Glutamatergic neuron (in vitro differentiated cells): ENCODE data around the gene CFAP52. TPM values are rescaled to one million over a fixed set of nuclear protein-coding genes. Genes with fewer than 3 reads are reported as not detected.

ENCODE experiments used
- DNase-seq: peaks from one replicate; pipeline ENCODE4 v3.0.0; 2022
- H3K27ac Mint-ChIP-seq: one replicate; pipeline ENCODE4 v1.8.0; 2020; ENCODE audit warnings: mild to moderate bottlenecking, mixed read lengths, inconsistent platforms; ENCODE audit not compliant: unreplicated experiment
- H3K27me3 Mint-ChIP-seq: one replicate; pipeline ENCODE4 v1.8.0; 2020; ENCODE audit warnings: mild to moderate bottlenecking, moderate library complexity, mixed read lengths, inconsistent platforms; ENCODE audit not compliant: unreplicated experiment
- H3K36me3 Mint-ChIP-seq: one replicate; pipeline ENCODE4 v1.8.0; 2020; ENCODE audit warnings: mild to moderate bottlenecking, mixed read lengths, inconsistent platforms; ENCODE audit not compliant: unreplicated experiment
- H3K4me1 Mint-ChIP-seq: one replicate; pipeline ENCODE4 v1.8.0; 2020; ENCODE audit warnings: mild to moderate bottlenecking, low read depth, mixed read lengths, inconsistent platforms; ENCODE audit not compliant: unreplicated experiment
- H3K4me3 Mint-ChIP-seq: one replicate; pipeline ENCODE4 v1.8.0; 2020; ENCODE audit warnings: mild to moderate bottlenecking, mixed read lengths, inconsistent platforms; ENCODE audit not compliant: unreplicated experiment
- H3K9me3 Mint-ChIP-seq: one replicate; pipeline ENCODE4 v1.8.0; 2020; ENCODE audit warnings: mild to moderate bottlenecking, moderate library complexity, mixed read lengths, inconsistent platforms; ENCODE audit not compliant: unreplicated experiment
- total RNA-seq: library from RNA; stranded (reverse); fragmentation: NEBNext Ultra II Directional; extraction: Animal tissue kit (Norgen Biotek cat#: 25700); gene quantifications from one replicate; pipeline ENCODE4 v1.2.1, GENCODE V29; 2021; ENCODE audit not compliant: unreplicated experiment
- TF ChIP-seq, protein P1 (sequence below): fragments of 200-600 bp; sonication (generic); IDR thresholded peaks from one replicate; pipeline ENCODE4 v1.5.0; 2021; ENCODE audit not compliant: partially characterized antibody, unreplicated experiment

CFAP52 gene
- total RNA-seq, 1 donor from 2014 or later: not detected

DNA sequence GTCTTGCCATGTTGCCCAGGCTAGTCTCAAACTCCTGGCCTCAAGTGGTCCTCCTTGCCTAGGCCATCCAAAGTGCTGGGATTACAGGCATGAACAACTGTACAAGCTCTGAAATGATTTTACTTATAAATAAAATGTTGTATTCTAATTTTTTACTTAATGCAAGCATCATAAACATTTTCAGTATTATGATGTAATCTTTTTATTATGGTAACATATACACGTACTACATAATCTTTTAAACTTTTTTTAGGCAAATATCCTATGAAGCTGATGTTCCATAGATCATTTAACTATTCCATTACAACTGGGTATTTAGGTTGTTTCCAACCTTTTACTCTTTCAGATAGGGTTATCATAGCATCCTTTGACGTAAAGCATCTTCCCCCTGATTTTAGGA, 35.1 kb downstream of the CFAP52 start:
- Mint-ChIP-seq H3K9me3 (no peaks in the 10 kb centered on the region), H3K4me3 (no peak overlapping the region)
- no peak for DNase-seq

DNA sequence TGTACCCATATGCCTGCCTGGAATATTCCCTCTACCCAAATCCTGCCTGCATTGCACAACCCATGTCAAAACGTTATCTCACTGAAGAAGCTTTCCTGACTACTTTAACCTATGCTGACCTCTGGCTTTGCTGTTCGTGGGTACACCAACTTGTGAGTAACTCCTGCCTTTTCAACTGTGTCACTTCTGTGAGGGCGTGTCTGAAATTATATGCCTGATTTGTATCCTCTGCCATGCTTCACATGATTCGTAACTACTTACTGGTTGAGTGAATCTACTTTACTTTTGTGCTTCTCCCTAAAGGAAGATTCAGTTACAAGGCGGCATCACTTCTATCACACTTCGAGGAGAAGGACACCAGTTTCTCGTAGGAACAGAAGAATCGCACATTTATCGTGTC, 35.6 kb downstream of the CFAP52 start:
- Mint-ChIP-seq H3K4me1 (no peaks in the 10 kb centered on the region), H3K36me3 (no peaks in the 10 kb centered on the region), H3K27me3 (no peaks in the 10 kb centered on the region), H3K4me3 (no peak overlapping the region), H3K9me3 (no peaks in the 10 kb centered on the region), H3K27ac (no peak overlapping the region)
- no peak for DNase-seq
- TF ChIP-seq, protein P1, sequence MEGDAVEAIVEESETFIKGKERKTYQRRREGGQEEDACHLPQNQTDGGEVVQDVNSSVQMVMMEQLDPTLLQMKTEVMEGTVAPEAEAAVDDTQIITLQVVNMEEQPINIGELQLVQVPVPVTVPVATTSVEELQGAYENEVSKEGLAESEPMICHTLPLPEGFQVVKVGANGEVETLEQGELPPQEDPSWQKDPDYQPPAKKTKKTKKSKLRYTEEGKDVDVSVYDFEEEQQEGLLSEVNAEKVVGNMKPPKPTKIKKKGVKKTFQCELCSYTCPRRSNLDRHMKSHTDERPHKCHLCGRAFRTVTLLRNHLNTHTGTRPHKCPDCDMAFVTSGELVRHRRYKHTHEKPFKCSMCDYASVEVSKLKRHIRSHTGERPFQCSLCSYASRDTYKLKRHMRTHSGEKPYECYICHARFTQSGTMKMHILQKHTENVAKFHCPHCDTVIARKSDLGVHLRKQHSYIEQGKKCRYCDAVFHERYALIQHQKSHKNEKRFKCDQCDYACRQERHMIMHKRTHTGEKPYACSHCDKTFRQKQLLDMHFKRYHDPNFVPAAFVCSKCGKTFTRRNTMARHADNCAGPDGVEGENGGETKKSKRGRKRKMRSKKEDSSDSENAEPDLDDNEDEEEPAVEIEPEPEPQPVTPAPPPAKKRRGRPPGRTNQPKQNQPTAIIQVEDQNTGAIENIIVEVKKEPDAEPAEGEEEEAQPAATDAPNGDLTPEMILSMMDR: no peak

More for the DNA sequence above, 35.1 kb downstream of the CFAP52 start:
- Mint-ChIP-seq H3K36me3 (no peaks in the 10 kb centered on the region), H3K27me3 (no peaks in the 10 kb centered on the region), H3K4me1 (no peaks in the 10 kb centered on the region), H3K27ac (no peak overlapping the region)
- TF ChIP-seq, protein P1: no peak

DNA sequence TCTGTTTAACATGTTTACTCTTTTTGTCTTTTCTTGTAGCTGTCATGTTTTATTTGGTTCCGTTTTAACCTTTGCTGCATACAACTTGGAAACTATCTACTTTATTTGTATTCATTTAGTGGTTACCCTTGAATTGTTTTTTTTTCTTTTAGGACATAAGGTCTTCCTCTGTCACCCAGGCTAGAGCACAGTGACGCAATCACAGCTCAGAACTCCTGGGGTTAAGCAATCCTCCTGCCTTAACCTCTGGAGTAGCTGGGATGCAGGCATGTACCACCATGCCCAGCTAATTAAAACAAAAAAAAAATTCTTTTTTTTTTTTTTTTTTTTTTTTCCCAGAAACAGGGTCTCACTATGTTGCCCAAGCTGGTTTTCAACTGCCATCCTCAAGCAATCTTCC, 39.0 kb downstream of the CFAP52 start:
- Mint-ChIP-seq H3K4me3 (no peak overlapping the region), H3K27me3 (no peaks in the 10 kb centered on the region), H3K4me1 (no peaks in the 10 kb centered on the region), H3K27ac (no peak overlapping the region), H3K36me3 (no peaks in the 10 kb centered on the region), H3K9me3 (no peaks in the 10 kb centered on the region)
- no peak for DNase-seq
- TF ChIP-seq, protein P1: no peak

DNA sequence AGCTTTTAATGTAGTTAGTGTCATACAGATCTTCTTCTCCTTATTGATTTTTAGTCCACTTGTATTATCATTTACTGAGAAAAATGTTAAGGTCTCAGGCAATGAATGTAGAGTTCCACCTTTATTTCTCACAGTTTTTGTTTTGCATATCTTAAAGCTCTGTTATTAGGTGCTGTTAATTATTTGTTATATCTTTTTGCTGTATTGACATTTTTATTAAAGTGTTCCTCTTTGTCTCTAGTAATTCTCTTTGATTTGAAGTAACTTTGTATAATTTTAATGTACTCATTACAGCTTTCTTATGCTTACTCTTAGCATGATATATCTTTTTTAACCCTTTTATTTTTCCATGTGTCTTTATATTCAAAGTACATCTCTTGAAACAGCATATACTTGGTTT, 46.5 kb downstream of the CFAP52 start:
- no peak for DNase-seq
- Mint-ChIP-seq H3K4me1 (no peaks in the 10 kb centered on the region), H3K27me3 (peaks cover 4% of the 10 kb centered on the region), H3K27ac (no peak overlapping the region), H3K9me3 (no peaks in the 10 kb centered on the region), H3K4me3 (no peak overlapping the region), H3K36me3 (no peaks in the 10 kb centered on the region)
- TF ChIP-seq, protein P1: no peak

DNA sequence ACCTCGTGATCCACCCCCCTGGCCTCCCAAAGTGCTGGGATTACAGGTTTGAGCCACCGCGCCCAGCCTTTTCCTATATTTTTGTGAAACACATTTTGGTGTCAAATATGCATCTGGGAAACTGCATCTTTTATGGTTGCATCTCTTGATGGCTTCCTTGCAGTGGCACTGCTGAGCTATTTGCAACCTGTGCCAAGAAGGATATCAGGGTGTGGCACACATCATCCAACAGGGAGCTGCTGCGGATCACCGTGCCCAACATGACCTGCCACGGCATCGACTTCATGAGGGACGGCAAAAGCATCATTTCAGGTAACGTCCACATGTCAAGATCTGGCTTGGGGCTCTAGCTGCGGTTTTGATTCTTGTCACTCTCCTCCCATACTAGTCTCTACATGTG, 52.1 kb downstream of the CFAP52 start:
- TF ChIP-seq, protein P1: no peak
- no peaks in the 10 kb centered on the region for H3K9me3 Mint-ChIP-seq
- H3K27me3 Mint-ChIP-seq: peaks cover 4% of the 10 kb centered on the region
- H3K4me1 Mint-ChIP-seq: no peaks in the 10 kb centered on the region
- no peak for DNase-seq
- no peak overlapping the region for H3K27ac Mint-ChIP-seq
- H3K4me3 Mint-ChIP-seq: no peak overlapping the region
- no peaks in the 10 kb centered on the region for H3K36me3 Mint-ChIP-seq
